KMS-11 (cell line): ENCODE results near the gene EML6.

ENCODE experiments used
- H2AFZ ChIP-seq: fragments of 200-600 bp; sonication (generic); 2 replicates; pipeline ENCODE4 v1.6.1; 2016; ENCODE audit warnings: antibody characterized with exemption, mixed run types, low read depth
- H3K27ac ChIP-seq: fragments of 200-600 bp; sonication (generic); 2 replicates; pipeline ENCODE4 v1.6.1; 2016; ENCODE audit warnings: mild to moderate bottlenecking, mixed run types
- H3K27me3 ChIP-seq: fragments of 200-600 bp; sonication (generic); 2 replicates; pipeline ENCODE4 v1.6.1; 2017; ENCODE audit warnings: mild to moderate bottlenecking, low read depth, mixed run types, moderate library complexity; ENCODE audit not compliant: insufficient read depth
- H3K36me3 ChIP-seq: fragments of 200-600 bp; sonication (generic); 2 replicates; pipeline ENCODE4 v1.6.1; 2017; ENCODE audit warnings: mild to moderate bottlenecking, mixed run types; ENCODE audit not compliant: insufficient read depth
- H3K4me1 ChIP-seq: fragments of 200-600 bp; sonication (generic); 2 replicates; pipeline ENCODE4 v1.6.1; 2016; ENCODE audit warnings: mild to moderate bottlenecking, low read depth, mixed run types; ENCODE audit not compliant: poor library complexity, severe bottlenecking
- H3K4me2 ChIP-seq: fragments of 200-600 bp; sonication (generic); 2 replicates; pipeline ENCODE4 v1.7.0; 2016; ENCODE audit warnings: mild to moderate bottlenecking, mixed run types
- H3K4me3 ChIP-seq: fragments of 200-600 bp; sonication (generic); IDR thresholded peaks from 2 replicates; pipeline ENCODE4 v1.6.1; 2017; ENCODE audit warnings: low read depth, low read length, mixed read lengths; ENCODE audit not compliant: insufficient read depth
- H3K79me2 ChIP-seq: fragments of 200-600 bp; sonication (generic); 2 replicates; pipeline ENCODE4 v1.6.1; 2016; ENCODE audit warnings: low read depth, mixed run types; ENCODE audit not compliant: insufficient read depth
- H3K9ac ChIP-seq: fragments of 200-600 bp; sonication (generic); 2 replicates; pipeline ENCODE4 v1.6.1; 2016; ENCODE audit warnings: mild to moderate bottlenecking, mixed run types
- H4K20me1 ChIP-seq: fragments of 200-600 bp; sonication (generic); 2 replicates; pipeline ENCODE4 v1.6.1; 2016; ENCODE audit warnings: mild to moderate bottlenecking, mixed run types; ENCODE audit not compliant: insufficient read depth
- CTCF ChIP-seq: fragments of 200-600 bp; sonication (generic); conservative IDR thresholded peaks from 2 replicates; pipeline ENCODE4 v1.6.1; 2017; ENCODE audit warnings: low read depth, mild to moderate bottlenecking, antibody characterized with exemption, low read length, moderate library complexity, mixed read lengths

EML6 gene

GRCh38 chr2:55000341-55000740 lies 276.9 kb downstream of the EML6 start:
- no peak overlapping the region for H2AFZ ChIP-seq
- TF ChIP-seq CTCF, result no peak
- H3K4me3 ChIP-seq, result no peak overlapping the region
- peak overlapping the region; percentile 78 for H3K4me2 ChIP-seq
- no peaks in the 10 kb centered on the region for H3K27me3 ChIP-seq
- no peak overlapping the region for H3K9ac ChIP-seq
- no peaks in the 10 kb centered on the region; the same call in 1 of the 2 replicates for H4K20me1 ChIP-seq
- peak overlapping the region; percentile 45; the same call in 1 of the 2 replicates for H3K27ac ChIP-seq
- H3K36me3 ChIP-seq, result no peaks in the 10 kb centered on the region
- H3K4me1 ChIP-seq, result peaks cover 76% of the 10 kb centered on the region
- peaks cover 98% of the 10 kb centered on the region for H3K79me2 ChIP-seq

- H3K36me3 ChIP-seq, result no peaks in the 10 kb centered on the region
- no peak overlapping the region for H3K27ac ChIP-seq
- no peak for TF ChIP-seq CTCF
- H3K79me2 ChIP-seq, result peaks cover 98% of the 10 kb centered on the region
- no peaks in the 10 kb centered on the region for H3K27me3 ChIP-seq
- H3K4me2 ChIP-seq, result no peak overlapping the region
- no peak overlapping the region for H3K4me3 ChIP-seq
- no peak overlapping the region for H2AFZ ChIP-seq
- H4K20me1 ChIP-seq, result peaks cover 8% of the 10 kb centered on the region; the same call in 1 of the 2 replicates
- H3K9ac ChIP-seq, result no peak overlapping the region
- H3K4me1 ChIP-seq, result peaks cover 62% of the 10 kb centered on the region
These were observed 278.3 kb downstream of the EML6 start for GRCh38 chr2:55001716-55002115.

GRCh38 chr2:55003706-55004639 lies 280.5 kb downstream of the EML6 start:
- Histone ChIP-seq H4K20me1 (peaks cover 11% of the 10 kb centered on the region; the same call in 1 of the 2 replicates), H3K79me2 (peaks cover 98% of the 10 kb centered on the region), H2AFZ (no peak overlapping the region), H3K4me1 (peaks cover 54% of the 10 kb centered on the region), H3K36me3 (no peaks in the 10 kb centered on the region), H3K27me3 (no peaks in the 10 kb centered on the region), H3K27ac (no peak overlapping the region), H3K4me2 (no peak overlapping the region), H3K4me3 (no peak overlapping the region), H3K9ac (no peak overlapping the region)
- no peak for TF ChIP-seq CTCF

DNA sequence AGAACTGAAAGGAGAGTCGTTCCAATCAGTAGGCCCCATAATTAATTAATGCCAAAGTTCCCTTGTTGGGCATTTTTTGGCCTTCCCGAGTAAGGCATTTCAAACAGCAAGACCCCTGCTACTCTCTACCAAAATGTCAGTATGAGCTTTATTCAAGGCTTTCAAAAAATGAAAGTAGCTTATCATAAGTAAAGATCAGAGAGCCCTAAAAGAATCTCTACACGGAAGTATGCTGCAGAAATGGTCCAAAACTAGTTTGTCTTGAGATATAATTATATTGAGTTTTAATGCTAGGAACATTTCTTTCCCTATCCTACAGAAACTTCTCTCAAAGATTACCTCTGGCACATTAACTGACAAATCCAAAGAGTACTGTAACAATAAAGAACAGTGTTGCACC lies 282.8 kb downstream of the EML6 start:
- no peak for TF ChIP-seq CTCF
- Histone ChIP-seq H2AFZ (no peak overlapping the region), H3K27ac (no peak overlapping the region), H3K4me1 (peaks cover 54% of the 10 kb centered on the region), H3K9ac (no peak overlapping the region), H3K79me2 (peaks cover 100% of the 10 kb centered on the region), H3K4me2 (no peak overlapping the region), H4K20me1 (peaks cover 16% of the 10 kb centered on the region; the same call in 1 of the 2 replicates), H3K4me3 (no peak overlapping the region), H3K36me3 (no peaks in the 10 kb centered on the region), H3K27me3 (no peaks in the 10 kb centered on the region)
